SK-N-SH (cell line): Measurements from ENCODE around the gene APOBEC2. TPM values are rescaled to one million over a fixed set of nuclear protein-coding genes. Genes with fewer than 3 reads are reported as not detected.

ENCODE experiments used
- CTCF ChIA-PET: fragments of 300-600, 350-600 bp; formaldehyde crosslinking; extraction: SDS; loops from one replicate; lab custom pipeline; 2021; lab: Yijun Ruan, JAX
- POLR2A ChIA-PET: fragments of 350-600 bp; sonication (Branson Sonifier 250); formaldehyde crosslinking; extraction: SDS; loops from one replicate; lab custom pipeline; 2020; ENCODE audit warnings: antibody characterized with exemption, inconsistent platforms; lab: Yijun Ruan, JAX
- DNase-seq: peaks from one replicate; pipeline ENCODE4 v3.0.0; 2012
- H2AFZ ChIP-seq: fragments of 200-600 bp; sonication (generic); 2 replicates; pipeline ENCODE4 v1.8.1; 2016; ENCODE audit warnings: antibody characterized with exemption, mild to moderate bottlenecking, low read depth
- H3F3A ChIP-seq: fragments of 200-600 bp; sonication (generic); replicated peaks from 2 replicates; pipeline ENCODE3; 2016; ENCODE audit warnings: antibody characterized with exemption, mild to moderate bottlenecking; ENCODE audit not compliant: insufficient read depth
- H3K27ac ChIP-seq, 2 experiments: fragments of 200-500 bp in 1 of 2; fragments of 200-600 bp in 1 of 2; sonication (Bioruptor generic) in 1 of 2; sonication (generic), shearing (Covaris generic) in 1 of 2; 2 replicates each; pipeline versions ENCODE4 v1.5.1 to v1.6.1; 2014 to 2016; ENCODE audit warnings: low read depth in 2 of 2, inconsistent platforms in 1 of 2, low read length in 1 of 2, mild to moderate bottlenecking in 1 of 2, mixed read lengths in 1 of 2
- H3K27me3 ChIP-seq: fragments of 200-600 bp; sonication (generic), shearing (Covaris generic); 2 replicates; pipeline ENCODE4 v1.6.1; 2016; ENCODE audit warnings: mixed run types; ENCODE audit not compliant: insufficient read depth
- H3K36me3 ChIP-seq, 2 experiments: fragments of 200-500 bp in 1 of 2; fragments of 200-600 bp in 1 of 2; sonication (Bioruptor generic) in 1 of 2; sonication (generic) in 1 of 2; replicated peaks in 1 of 2; 2 replicates each; pipeline versions ENCODE3 to v1.5.1; 2014 to 2016; ENCODE audit warnings: low read length in 1 of 2, mild to moderate bottlenecking in 1 of 2; ENCODE audit not compliant: insufficient read depth in 2 of 2, control insufficient read depth in 1 of 2
- H3K4me1 ChIP-seq, 2 experiments: fragments of 200-500 bp in 1 of 2; fragments of 200-600 bp in 1 of 2; sonication (Bioruptor generic) in 1 of 2; sonication (generic), shearing (Covaris generic) in 1 of 2; 2 replicates each; pipeline versions ENCODE4 v1.5.1 to v1.6.1; 2014 to 2016; ENCODE audit warnings: low read depth in 1 of 2, low read length in 1 of 2, mixed run types in 1 of 2; ENCODE audit not compliant: insufficient read depth in 2 of 2, control insufficient read depth in 1 of 2
- H3K4me2 ChIP-seq: fragments of 200-600 bp; sonication (generic), shearing (Covaris generic); 2 replicates; pipeline ENCODE4 v1.6.1; 2017; ENCODE audit warnings: mixed run types
- H3K4me3 ChIP-seq, 2 experiments: fragments of 200-500 bp in 1 of 2; fragments of 200-600 bp in 1 of 2; sonication (Bioruptor generic) in 1 of 2; sonication (generic), shearing (Covaris generic) in 1 of 2; 2 replicates each; pipeline versions ENCODE4 v1.5.1 to v1.8.1; 2014 to 2016; ENCODE audit warnings: low read depth in 2 of 2, inconsistent platforms in 1 of 2, low read length in 1 of 2, mild to moderate bottlenecking in 1 of 2, mixed read lengths in 1 of 2, moderate library complexity in 1 of 2
- H3K79me2 ChIP-seq: fragments of 200-600 bp; sonication (generic); 2 replicates; pipeline ENCODE4 v1.8.1; 2017; ENCODE audit warnings: mild to moderate bottlenecking; ENCODE audit not compliant: insufficient read depth
- H3K9ac ChIP-seq: fragments of 200-600 bp; sonication (generic); 2 replicates; pipeline ENCODE4 v1.6.1; 2017; ENCODE audit warnings: mixed run types
- H3K9me2 ChIP-seq: fragments of 200-600 bp; sonication (generic); 2 replicates; pipeline ENCODE4 v1.6.1; 2017; ENCODE audit warnings: mixed run types
- H3K9me3 ChIP-seq: fragments of 200-600 bp; sonication (generic); 2 replicates; pipeline ENCODE4 v1.6.1; 2017; ENCODE audit warnings: mixed run types, mild to moderate bottlenecking, moderate library complexity
- H4K20me1 ChIP-seq: fragments of 200-600 bp; sonication (generic); 2 replicates; pipeline ENCODE4 v1.6.1; 2017; ENCODE audit warnings: mild to moderate bottlenecking, mixed run types; ENCODE audit not compliant: insufficient read depth
- CHD2 ChIP-seq: fragments of 150-350 bp; IDR thresholded peaks from 2 replicates; pipeline ENCODE4 v1.6.1; 2018; ENCODE audit warnings: low read length; ENCODE audit not compliant: partially characterized antibody
- EP300 ChIP-seq, 2 experiments: IDR thresholded peaks; 2 replicates each; pipeline versions ENCODE4 v1.4.0 to v1.6.1; 2012; ENCODE audit warnings: borderline replicate concordance in 1 of 2, low read depth in 1 of 2, low read length in 1 of 2
- FOXM1 ChIP-seq: IDR thresholded peaks from 2 replicates; pipeline ENCODE4 v1.4.0; 2012; ENCODE audit warnings: low read depth, mild to moderate bottlenecking
- GABPA ChIP-seq: IDR thresholded peaks from 2 replicates; pipeline ENCODE4 v1.4.0; 2012; ENCODE audit warnings: low read depth, mild to moderate bottlenecking
- GATA2 ChIP-seq: sonication (generic); formaldehyde crosslinking; IDR thresholded peaks from 2 replicates; pipeline ENCODE4 v1.5.0; 2020; ENCODE audit warnings: mild to moderate bottlenecking, missing genetic modification reagents
- NFIC ChIP-seq: IDR thresholded peaks from 2 replicates; pipeline ENCODE4 v1.4.0; 2012; ENCODE audit warnings: borderline replicate concordance
- PBX3 ChIP-seq: IDR thresholded peaks from 2 replicates; pipeline ENCODE4; 2012
- POLR2AphosphoS5 ChIP-seq: IDR thresholded peaks from 2 replicates; pipeline ENCODE4 v1.6.1; 2012; ENCODE audit warnings: low read depth, low read length
- RAD21 ChIP-seq: IDR thresholded peaks from 2 replicates; pipeline ENCODE4 v1.6.1; 2012; ENCODE audit warnings: mild to moderate bottlenecking, low read length
- REST ChIP-seq: IDR thresholded peaks from 2 replicates; pipeline ENCODE4 v1.6.1; 2012; ENCODE audit warnings: mild to moderate bottlenecking, low read depth, low read length, moderate library complexity
- RFX5 ChIP-seq: IDR thresholded peaks from 2 replicates; pipeline ENCODE4 v1.6.1; 2012; ENCODE audit warnings: mild to moderate bottlenecking, improper control_type of control experiment, low read length
- RXRA ChIP-seq: IDR thresholded peaks from 2 replicates; pipeline ENCODE4 v1.4.0; 2012; ENCODE audit warnings: low read depth, mild to moderate bottlenecking, borderline replicate concordance
- SMC3 ChIP-seq: IDR thresholded peaks from 2 replicates; pipeline ENCODE4 v1.6.1; 2012; ENCODE audit warnings: low read depth, low read length, improper control_type of control experiment
- TAF1 ChIP-seq: IDR thresholded peaks from 2 replicates; pipeline ENCODE4 v1.6.1; 2012; ENCODE audit warnings: low read depth, mild to moderate bottlenecking, low read length, moderate library complexity, borderline replicate concordance
- TCF12 ChIP-seq: IDR thresholded peaks from 2 replicates; pipeline ENCODE4 v1.4.0; 2012
- USF1 ChIP-seq: IDR thresholded peaks from 2 replicates; pipeline ENCODE4 v1.4.0; 2012; ENCODE audit warnings: low read depth, borderline replicate concordance
- USF2 ChIP-seq: fragments of 150-350 bp; IDR thresholded peaks from 2 replicates; pipeline ENCODE4 v1.6.1; 2017; ENCODE audit warnings: antibody characterized with exemption, low read length, low read depth, borderline replicate concordance
- WGBS: methylation state at CpG from one replicate; pipeline ENCODE4 v1.1.6; 2017; ENCODE audit warnings: low lambda C conversion rate; 5-methylcytosine and 5-hydroxymethylcytosine counted together
- polyA plus RNA-seq, 3 experiments: library from polyadenylated mRNA; depleted of rRNA; stranded (reverse); fragments of >200 nt; gene quantifications; 2 replicates each; pipeline ENCODE4 v1.2.3, GENCODE V29; 2012

Gene APOBEC2
- polyA plus RNA-seq, 1 of the 3 experiments (the other 2 are of a cell fraction), result not detected

- H4K20me1 ChIP-seq, result no peaks in the 10 kb centered on the region
- H3F3A ChIP-seq, result no peaks in the 10 kb centered on the region
- ChIA-PET CTCF (interaction anchor here (1.2 to 4.2 kb wide), 2 partner anchors 14 kb away, joined by 4 to 30 read pairs; no protein-coding TSS in a partner anchor), POLR2A (no interaction called here)
- 75% methylated on average over 5 of the region's 10 CpGs for WGBS
- H3K79me2 ChIP-seq, result no peaks in the 10 kb centered on the region
- no peak within 1 kb of the TSS for H3K27ac ChIP-seq
- H3K27me3 ChIP-seq, result no peaks in the 10 kb centered on the region
- no peak for DNase-seq
- H3K9ac ChIP-seq, result no peak within 1 kb of the TSS
- H3K4me3 ChIP-seq, result no peak within 1 kb of the TSS
- no peak within 1 kb of the TSS for H2AFZ ChIP-seq
- no peaks in the 10 kb centered on the region for H3K9me2 ChIP-seq
- no peaks in the 10 kb centered on the region for H3K36me3 ChIP-seq
- TF ChIP-seq PBX3, result no peak
- TF ChIP-seq EP300 (IDR thresholded peaks at IDR 0.05; ENCODE audit: borderline replicate concordance in 1 of 2, low read depth in 1 of 2, low read length in 1 of 2), result no peak
- no peak for TF ChIP-seq CHD2
- TF ChIP-seq TCF12, result no peak
- TF ChIP-seq RXRA, result no peak
- no peak for TF ChIP-seq USF2
- TF ChIP-seq POLR2AphosphoS5, result no peak
- TF ChIP-seq FOXM1, result no peak
- no peak for TF ChIP-seq TAF1
- no peak for TF ChIP-seq NFIC
- no peak for TF ChIP-seq RFX5
- no peak for TF ChIP-seq SMC3
- TF ChIP-seq USF1, result no peak
- no peak for TF ChIP-seq GATA2 (CRISPR knock-in tag)
- H3K4me1 ChIP-seq, result no peaks in the 10 kb centered on the region; a peak in 1 of 4 replicates
- no peak within 1 kb of the TSS for H3K4me2 ChIP-seq
- no peaks in the 10 kb centered on the region for H3K9me3 ChIP-seq
These were observed 10.6 kb upstream of the APOBEC2 start, which contains the start of gene TSPO2 for GRCh38 chr6:41042226-41043055. TSS of gene TSPO2 (plus strand) at chr6:41042467. CDS start at chr6:41042986, 519 bp downstream.

GRCh38 chr6:41043151-41043550 lies 9.9 kb upstream of the APOBEC2 start:
- no peaks in the 10 kb centered on the region for H3F3A ChIP-seq
- H3K9me2 ChIP-seq, result no peaks in the 10 kb centered on the region
- no peak overlapping the region for H3K9ac ChIP-seq
- DNase-seq, result no peak
- no peak overlapping the region for H2AFZ ChIP-seq
- H4K20me1 ChIP-seq, result no peaks in the 10 kb centered on the region
- ChIA-PET CTCF (interaction anchor here (1.2 kb wide), 1 partner anchor 15 kb away, joined by 4 read pairs; no protein-coding TSS in a partner anchor), POLR2A (no interaction called here)
- H3K27ac ChIP-seq, result no peak overlapping the region
- H3K4me2 ChIP-seq, result no peak overlapping the region
- H3K27me3 ChIP-seq, result no peaks in the 10 kb centered on the region
- H3K36me3 ChIP-seq, result no peaks in the 10 kb centered on the region
- 82% methylated on average over 3 of the region's 3 CpGs for WGBS
- H3K9me3 ChIP-seq, result no peaks in the 10 kb centered on the region
- H3K79me2 ChIP-seq, result no peaks in the 10 kb centered on the region
- H3K4me1 ChIP-seq, result no peaks in the 10 kb centered on the region; a peak in 1 of 4 replicates
- H3K4me3 ChIP-seq, result no peak overlapping the region
- no peak for TF ChIP-seq RAD21
- no peak for TF ChIP-seq PBX3
- TF ChIP-seq GABPA, result no peak
- no peak for TF ChIP-seq USF1
- TF ChIP-seq REST, result no peak
- no peak for TF ChIP-seq TAF1
- TF ChIP-seq TCF12, result no peak
